NCI-H2171 (cell line): ENCODE measurements around the gene GNA14.
"Not testable (repeated sequence)": the region's sequence is repeated elsewhere in the genome, so short reads cannot be mapped to it uniquely, and the experiment has no call there.

Experiments
- DNase-seq: peaks from one replicate; lab custom pipeline; 2025; lab: John Stamatoyannopoulos, UW

The GNA14 gene

DNA sequence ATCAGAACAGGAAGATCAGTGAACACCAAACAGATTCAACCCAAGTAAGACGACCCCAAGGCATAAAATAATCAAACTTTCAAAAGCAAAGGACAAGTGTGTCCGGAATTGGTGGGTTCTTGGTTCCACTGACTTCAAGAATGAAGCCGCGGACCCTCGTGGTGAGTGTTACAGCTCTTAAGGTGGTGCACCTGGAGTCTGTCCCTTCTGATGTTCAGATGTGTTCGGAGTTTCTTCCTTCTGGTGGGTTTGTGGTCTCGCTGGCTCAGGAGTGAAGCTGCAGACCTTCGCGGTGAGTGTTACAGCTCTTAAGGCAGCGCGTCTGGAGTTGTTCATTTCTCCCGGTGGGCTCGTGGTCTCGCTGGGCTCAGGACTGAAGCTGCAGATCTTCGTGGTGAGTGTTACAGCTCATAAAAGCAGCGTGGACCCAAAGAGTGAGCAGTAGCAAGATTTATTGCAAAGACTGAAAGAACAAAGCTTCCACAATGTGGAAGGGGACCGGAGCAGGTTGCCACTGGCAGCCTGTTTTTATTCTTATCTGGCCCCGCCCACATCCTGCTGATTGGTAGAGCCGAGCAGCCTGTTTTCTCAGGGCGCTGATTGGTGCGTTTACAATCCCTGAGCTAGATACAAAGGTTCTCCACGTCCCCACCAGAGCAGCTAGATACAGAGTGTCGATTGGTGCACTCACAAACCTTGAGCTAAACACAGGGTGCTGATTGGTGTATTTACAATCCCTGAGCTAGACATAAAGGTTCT is 158.5 kb downstream of the GNA14 start:
- not testable (repeated sequence) for DNase-seq

DNA sequence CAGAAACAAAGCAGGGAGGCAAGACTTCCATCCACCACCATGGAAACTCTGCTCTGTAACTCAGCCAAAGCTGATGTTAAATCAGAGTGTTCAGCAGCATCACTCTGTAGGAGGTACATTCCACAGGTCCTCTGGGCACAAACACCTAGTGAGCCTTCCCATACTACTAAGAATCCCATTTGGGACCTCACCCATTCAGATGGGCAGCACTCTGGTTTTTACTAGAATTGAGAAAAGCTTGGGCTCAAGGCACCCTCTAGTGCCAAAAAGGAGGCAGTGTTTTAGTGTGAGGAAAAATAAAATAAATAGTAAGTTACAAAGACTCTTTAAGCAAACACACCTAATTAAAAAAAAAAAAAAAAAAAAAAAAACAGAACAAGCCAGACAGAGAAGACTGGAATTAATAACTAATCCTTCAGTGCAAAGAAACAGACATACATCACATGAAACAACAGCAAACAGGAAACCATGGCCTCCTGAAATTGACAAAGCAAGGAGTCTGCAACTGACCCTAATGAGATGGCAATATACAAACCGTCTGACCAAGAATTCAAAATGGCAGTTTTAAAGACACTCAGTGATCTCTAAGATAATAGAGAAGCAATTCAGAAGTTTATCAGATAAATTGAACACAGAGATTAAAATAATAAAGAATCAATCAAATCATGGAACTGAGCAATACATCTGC is 159.5 kb downstream of the GNA14 start:
- no peak for DNase-seq

DNA sequence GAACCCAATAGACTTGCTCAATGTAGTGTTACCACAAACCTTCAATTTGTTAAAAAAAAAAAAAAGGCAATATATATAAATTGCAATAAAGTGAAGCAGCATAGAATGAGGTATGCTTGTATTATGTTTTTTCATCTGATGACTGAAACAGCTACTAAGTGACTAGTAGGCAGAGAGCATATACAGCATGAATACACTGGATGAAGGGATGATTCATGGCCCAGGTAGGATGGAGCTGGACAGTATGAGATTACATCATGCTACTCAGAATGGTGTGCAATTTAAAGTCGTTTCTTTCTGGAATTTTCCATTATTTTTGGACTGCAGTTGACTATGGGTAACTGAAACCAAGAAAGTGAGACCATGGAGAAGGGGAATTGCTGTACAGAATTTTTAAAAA is 161.2 kb downstream of the GNA14 start:
- no peak for DNase-seq

DNA sequence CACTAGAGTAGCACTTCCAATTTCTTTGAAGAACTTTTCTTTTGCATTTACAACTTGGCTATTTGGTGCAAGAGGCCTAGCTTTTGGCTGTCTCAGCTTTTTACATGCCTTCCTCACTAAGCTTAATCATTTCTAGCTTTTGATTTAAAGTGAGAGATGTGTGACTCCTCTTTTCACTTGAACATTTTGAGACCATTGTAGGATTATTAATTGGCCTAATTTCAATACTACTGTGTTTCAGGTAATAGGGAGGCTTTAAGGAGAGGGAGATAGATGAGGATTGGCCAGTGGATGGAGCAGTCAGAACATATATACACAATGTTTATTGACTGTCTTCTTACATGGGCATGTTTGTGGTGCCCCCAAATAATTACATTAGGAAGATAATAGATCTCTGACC is 161.7 kb downstream of the GNA14 start:
- no peak for DNase-seq

DNA sequence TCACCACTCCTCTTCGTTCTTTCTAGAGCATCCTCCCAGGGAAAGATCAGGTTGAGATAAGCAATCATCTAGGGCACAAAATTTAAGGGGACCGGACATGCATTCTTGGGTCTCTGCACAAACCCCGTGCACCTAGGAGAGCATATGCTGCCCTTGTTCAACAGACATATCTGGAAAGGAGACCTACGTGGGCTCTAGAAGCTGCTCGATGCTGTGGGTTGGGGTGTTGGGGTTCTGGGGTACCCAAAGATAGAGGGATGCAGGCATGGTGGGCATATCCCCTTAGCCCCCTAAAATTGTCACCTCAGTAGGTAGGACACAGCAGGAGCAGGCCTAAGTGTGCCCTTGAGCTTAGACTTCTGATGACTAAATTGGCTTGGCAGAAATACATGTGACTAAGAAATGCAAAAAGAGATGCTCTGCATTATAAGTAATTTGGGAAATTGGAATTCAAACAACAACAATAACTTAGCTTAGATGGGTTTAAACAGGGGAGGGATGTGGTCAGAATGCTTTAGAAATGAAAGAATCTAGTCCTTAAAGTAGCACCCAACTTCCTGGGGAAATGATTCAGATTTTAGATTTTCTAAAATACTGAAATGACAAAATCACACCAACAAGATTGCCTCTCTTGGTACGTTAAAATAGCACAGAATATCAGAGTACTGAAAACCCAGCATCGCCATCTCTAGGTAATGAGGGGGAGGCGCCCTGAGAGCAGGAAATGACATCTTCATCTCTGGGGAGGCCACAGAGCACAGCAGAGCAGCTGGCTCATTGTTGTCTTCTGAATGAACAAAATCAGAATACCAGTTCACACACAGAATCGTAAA is 172.3 kb downstream of the GNA14 start:
- DNase-seq: peak; percentile 23

DNA sequence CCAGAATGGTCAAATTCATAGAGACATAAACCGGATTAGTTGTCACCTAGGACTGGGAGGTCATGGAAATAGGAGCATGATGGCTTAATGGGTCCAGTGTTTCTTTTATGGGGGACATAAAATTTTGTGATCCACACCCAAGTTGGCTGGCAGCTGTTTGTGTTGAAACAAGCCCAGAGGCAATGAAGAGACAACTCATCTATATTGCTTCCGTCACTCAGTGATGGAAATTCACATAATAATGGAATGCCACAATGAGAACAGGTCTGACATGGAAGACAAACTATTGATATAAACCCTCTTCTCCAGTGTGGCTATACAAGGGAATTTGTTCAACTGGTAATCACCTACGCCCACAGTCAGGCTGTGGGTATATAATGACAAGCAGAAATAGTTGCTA is 173.2 kb downstream of the GNA14 start:
- no peak for DNase-seq

DNA sequence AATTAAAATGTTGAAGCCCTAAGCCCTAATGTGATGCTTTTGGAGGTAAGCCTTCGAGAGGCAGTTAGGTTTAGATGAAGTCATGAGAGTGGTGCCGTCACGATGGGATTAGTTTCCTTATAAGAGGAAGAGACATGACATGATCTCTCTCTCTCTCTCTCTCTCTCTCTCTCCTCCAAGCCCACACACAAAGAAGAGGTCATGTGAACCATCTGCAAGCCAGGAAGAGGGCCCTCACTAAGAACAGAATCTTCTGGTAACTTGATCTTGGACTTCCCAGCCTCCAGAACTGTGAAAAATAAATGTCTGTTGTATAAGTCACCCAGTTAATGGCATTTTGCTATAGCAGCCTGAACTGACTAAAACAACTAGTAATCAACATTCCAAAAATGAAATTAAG is 175.5 kb downstream of the GNA14 start:
- no peak for DNase-seq

DNA sequence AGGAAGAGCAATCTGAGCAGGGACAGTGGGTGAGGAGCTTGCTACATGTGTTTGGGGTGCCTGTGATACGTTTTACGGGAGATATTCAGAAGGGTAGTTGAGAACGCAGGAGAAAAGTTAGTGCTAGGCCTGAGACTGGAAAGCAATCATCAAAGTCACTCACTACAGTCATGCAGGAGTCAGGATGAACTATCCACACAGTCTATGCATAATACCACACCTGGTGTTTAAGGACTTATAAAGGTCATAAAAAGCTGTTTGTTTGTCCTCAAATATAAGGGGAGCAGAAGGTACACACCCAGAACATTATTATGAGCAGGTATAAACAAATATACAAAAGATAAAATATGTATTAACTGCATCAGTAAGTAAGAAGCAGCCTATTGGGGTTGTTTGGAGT is 176.6 kb downstream of the GNA14 start:
- no peak for DNase-seq

DNA sequence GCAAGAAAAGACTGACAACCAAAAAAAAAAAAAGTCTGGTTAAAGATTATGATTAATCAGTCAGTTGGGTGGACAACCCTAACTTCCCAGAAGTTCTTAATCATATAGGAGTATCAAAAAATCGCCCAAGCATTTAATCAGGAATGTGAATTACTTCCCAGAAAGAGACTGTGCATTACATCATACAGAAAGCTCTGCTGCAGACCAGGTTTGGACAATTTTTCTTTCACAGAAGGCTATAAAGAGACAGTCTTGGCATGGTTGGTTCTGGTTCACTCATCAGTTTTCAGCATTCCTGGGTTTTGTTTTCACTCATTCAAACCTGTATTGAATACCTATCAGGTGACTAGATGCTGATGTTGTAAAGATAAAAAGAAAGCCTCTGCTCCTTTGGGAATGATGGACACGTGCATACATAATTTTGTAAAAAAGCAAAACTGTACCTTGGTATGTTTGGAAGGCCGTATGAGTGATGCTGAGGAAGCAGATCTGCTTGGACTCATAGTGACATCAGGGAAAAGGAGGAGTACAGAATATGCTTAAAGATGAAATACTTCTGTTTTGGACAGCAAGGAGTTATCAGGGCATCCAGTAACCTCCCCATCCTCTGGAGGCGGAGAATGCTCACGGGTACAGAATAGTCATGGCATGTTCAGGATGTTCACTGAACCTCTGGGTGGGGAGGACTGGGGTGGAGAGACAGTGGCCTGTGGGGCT is 178.4 kb downstream of the GNA14 start:
- no peak for DNase-seq

DNA sequence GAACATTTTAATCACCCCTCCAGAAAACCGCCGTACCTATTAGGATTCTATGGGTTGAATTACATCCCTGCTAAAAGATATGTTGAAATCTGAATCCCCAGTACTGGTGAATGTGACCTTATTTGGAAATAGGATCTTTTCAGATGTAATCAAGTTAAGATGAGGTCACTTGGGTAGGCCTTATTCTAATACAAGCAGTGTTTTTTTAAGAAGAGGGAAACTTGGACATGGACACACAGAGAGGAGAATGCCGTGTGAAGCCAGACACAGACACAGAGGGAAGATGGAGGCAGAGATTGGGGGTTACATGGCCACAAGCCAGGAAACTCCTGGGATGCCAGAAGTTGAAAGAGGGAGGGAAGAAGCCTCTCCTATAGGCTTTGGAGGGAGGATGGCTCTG is 183.5 kb downstream of the GNA14 start:
- DNase-seq: no peak

DNA sequence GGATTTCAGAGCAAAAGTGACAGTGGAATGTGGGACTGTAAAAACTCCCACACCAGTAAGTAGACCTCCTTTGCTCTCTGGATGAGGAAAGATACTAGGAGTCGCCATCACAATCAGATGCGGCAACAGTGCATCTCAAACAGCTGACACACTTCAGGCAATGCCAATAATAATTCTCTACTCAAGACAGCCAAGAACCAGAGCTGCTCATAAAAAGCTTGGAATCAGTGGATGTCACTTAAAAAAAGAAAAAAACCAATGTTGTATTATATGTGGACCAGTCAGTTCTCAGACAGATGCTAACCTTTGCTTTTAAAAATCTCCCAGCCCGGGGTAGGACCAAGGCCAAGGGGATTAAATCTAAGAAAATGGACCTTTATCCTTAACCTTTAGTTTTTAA is 185.0 kb downstream of the GNA14 start:
- no peak for DNase-seq

DNA sequence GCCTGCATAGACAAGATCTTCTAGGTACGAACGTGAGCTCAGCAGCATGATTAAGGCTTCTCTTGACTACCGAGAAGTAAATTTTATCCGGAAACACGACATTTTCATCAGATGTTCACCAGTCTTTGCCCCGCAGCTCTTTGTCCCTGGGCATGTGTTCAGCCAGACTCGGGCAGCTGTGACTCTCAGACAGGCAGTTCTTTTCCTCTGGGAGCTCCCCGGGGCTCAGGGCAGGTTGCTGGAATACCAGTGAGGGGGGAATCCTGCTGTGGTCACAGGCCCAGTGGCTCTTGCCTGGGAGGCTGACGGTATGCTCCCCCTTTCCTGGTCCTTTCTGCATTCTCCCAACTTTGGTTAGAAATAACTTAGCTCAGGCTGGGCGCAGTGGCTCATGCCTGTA is 186.1 kb downstream of the GNA14 start:
- DNase-seq: no peak

DNA sequence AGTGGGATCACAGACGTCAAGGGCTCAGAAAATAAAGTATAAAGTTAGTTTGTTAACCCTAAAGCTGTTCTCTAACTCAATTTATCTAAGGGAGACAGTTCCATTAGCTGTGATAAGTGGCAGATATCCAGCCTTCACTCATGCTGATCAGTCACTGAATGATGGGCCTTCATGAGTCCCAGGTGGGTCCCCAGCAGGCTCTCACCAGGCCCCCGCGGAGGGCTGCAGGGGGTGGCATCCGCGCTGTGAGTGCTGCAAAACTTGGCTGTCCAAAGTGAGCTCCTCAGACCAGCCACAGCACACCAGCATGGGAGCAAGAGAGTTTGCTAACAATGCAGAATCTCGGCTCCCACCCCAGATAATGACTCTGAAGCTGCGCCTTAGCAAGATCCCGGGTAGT is 187.2 kb downstream of the GNA14 start:
- DNase-seq: no peak

DNA sequence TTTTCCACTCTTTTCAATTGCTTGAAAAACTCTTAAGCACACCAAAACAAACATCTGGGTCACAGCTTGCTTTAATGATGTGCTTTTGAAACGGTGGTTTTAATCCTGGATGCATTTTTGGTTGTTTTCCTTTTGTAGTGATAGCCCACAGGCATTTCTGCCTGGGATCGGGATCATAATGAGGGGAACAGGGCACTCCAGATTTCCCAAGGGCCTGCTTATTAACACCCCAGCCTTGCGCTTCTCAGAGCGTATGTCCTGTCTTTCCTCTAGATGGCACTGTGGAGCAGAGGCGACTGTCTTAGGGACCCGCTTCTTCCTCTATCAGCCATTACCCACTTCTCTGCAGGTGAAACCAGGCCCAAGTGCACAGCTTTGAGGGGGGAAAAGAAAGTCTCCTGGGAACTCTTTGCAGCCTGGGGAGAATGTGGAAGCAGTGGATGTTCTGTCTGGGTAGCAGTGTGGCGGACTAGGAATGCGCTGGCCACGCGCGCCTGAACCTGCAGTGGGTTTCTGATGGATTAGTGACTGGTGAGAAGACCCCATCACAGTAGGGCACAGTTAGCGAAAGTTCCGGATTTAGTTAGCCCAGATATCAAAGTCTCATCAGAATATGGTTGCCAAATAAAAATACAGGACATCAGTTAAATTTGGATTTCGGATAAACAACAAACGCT is 190.1 kb downstream of the GNA14 start:
- DNase-seq: peak; percentile 63

DNA sequence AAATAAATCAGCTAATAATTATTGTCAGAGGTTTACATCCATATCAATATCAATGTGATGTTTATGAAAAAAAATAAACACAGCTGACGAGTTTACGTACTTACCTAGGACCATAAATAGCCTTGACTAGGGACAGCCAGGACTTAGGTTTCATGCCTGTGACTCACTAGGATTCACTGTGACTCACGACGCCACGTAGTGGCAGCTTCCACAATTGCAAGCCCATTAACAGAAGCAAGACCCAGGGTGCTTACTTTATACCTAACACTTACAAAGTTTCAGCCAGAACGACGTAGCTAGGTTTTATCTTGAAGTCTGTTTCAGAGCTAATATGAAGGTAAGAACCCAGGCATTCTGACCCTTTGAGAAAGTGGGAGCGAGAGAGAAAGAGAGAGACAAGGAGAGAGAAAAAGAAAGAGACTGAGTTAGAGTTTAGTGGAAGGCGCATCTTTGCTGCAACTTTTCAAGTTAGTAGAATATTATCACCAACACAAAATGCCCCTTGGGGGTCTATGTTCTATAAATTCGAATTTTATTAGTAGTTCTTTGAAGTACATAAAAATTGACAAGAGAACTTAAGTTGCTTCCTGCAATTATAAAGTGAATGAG is 191.2 kb downstream of the GNA14 start:
- peak; percentile 25 for DNase-seq

DNA sequence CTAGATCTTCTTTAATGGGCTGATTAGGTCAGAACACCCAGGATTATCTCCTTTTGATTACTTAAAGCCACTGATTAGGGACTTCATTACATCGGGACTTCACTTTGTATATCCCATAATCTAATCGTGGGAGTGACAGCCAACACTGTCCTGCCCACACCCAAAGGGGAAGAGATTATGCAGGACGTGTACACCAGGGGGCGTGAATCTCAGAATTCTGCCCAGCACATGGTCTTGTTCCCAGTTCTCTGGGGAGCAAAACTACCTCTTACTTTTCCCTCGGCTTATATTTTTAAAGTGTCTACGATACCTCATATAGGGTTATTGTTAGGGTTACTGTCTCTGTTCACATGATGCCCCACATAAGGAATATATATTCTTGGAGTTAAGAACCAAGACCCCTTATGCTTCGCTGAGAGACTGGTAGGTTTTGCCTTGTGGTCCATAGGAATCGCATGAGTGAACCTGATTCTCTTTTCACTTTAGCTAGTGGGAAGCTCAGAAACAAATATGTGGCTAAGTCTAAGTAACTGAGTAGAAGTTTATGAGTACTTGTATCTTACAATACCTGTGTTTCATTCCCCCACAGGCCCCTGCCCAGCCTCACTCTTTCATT is 192.7 kb downstream of the GNA14 start:
- DNase-seq: no peak

DNA sequence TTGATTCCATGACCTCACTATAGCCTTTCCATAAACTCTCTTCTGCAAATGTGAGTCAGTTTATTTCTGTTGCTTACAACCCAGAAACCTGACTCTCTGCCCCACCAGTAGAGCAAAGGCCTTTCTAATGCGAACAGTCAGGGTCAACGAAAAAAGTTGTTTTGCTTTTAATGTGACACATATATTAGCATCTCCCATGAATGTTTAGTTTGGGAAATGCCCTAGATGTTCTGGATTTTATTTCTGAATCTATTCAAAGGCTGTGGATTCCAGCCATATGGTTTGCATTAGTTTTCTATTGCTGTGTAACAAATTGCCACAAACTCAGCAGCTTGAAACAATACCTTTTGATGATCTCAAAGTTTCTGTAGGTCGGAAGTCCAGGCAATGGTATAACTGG is 193.5 kb downstream of the GNA14 start:
- DNase-seq: no peak

DNA sequence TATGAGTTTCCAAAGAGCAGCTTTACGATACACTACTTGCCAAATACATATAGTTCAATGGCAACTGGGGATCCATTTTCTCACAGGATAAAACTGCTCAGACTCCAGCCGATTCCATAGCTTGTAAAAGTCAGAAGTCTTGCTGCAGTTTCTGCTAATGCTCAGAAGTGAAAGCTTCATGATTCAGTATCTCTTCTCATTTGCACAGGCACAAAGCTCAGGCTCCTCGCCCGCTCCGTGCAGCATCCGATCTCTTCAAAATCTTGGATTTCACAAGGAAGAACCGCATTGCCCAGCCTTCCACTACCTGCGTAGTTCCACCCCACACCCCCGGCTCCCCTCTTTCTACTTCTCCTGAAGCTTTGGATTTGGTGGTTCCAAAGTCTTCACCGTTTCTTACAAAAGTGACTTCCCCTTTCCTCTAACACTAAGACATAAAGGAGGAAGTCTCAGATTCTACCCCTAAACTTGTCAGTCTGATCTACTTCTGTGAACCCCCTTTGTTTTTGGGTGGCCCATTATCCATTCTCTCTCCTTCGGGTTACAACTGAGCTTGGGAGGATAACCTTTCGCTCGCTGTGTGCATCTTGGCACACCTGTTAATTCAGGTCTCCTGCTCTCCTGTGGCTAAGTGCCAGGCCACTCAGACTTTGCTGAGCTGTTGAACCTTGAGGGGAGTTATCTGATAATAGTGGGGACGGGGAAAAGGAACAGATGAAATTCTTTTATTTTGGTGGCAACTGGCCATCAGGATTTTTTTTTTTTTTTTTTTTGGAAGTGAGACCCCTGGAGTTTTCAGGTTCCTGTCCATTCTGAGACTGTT is 194.1 kb downstream of the GNA14 start:
- DNase-seq: no peak

DNA sequence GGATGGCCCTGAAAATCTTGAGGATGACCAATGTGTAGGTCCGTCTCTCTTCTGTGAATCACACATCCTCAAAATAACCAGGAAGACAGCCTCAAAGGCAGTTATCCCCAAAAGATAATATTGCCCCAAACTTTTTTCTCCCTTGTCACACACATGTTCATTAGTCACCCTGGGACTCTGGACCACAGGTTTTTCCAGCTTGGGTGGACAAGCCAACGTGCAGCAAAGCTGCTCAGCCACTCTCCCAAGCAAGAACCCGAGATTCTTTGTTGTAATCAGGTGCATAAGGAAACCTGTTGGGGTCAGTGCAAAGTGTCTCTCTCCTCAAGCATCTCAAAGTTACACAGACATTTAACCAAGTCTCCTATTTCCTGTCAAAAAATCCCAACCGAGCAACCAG is 196.6 kb downstream of the GNA14 start:
- no peak for DNase-seq

DNA sequence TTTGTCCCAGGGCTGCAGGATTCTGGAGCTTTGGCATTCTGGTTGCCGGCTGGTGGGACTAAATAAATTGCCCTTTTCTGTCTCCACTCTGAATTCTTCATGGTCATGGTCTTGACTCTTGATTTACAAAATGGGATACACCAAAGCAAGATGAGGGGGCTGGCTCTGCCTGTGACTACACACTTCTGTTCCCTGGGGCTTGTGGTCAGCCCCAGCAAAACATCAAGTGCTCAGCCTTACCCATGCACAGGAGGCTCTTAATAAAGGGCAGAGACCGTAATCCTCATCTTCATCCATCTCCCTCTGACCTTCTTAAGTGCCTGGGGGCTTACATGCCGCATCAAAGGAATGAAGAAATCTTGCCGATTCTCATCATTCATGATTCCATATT is 198.0 kb downstream of the GNA14 start:
- no peak for DNase-seq
